ENCODE data around the gene NEK2. TPM values are rescaled to one million over a fixed set of nuclear protein-coding genes. Genes with fewer than 3 reads are reported as not detected.

NEK2 gene
- total RNA-seq, 1 donor from 2014 or later, result 0.77 TPM

DNA sequence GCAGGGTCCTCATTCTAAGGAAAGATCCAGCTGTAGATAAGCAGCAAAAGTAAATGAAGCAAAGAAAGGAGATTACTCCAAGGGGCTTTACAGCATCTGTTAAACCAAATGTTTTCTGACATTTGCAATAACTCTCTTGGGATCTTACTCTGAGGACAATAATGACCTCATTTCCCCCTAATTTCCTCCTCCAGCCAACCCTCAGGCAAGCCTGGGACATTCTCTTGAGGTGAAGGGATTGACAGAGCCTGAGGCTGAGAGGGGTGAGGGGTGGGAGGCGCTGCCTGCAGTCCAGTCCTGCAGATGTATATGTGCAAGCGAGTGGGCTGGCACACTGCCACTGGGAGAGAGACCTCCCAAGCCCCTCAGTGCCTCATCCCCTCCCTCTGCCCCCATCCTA lies 40.5 kb upstream of the NEK2 start:
- intact Hi-C loops (cut with DNase I), result no loop called here
- no peak for TF ChIP-seq CTCF (IDR thresholded peaks at IDR 0.05)
- no peaks in the 10 kb centered on the region for H3K9me3 ChIP-seq
- no peak overlapping the region for H3K27ac ChIP-seq
- H3K4me1 ChIP-seq, result no peaks in the 10 kb centered on the region
- no peak overlapping the region for H3K4me3 ChIP-seq
- H3K36me3 ChIP-seq, result no peaks in the 10 kb centered on the region
- H3K27me3 ChIP-seq (ENCODE audit: low read depth), result no peaks in the 10 kb centered on the region
- ATAC-seq (no peak), DNase-seq (no peak)

DNA sequence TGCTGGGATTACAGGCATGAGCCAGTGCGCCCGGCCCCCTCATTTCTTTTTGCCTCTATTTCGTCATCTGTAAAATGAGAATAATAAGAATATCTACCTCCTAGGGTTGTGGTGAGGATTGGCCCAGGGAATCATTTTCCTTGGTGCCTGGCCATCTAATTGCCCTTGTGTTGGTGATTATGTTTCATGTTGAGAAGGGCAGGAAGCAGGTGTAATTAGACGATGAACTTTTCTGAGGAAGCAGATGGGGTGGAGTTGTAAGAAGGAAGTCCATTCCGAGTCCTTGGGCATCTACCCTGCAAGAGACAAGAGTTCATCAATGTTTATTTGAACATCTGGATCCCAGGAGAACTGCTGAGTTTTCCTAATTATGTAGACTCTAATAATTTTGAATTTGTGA lies 38.7 kb upstream of the NEK2 start:
- Histone ChIP-seq H3K36me3 (no peaks in the 10 kb centered on the region), H3K4me3 (no peak overlapping the region), H3K9me3 (no peaks in the 10 kb centered on the region), H3K27ac (no peak overlapping the region), H3K27me3 (ENCODE audit: low read depth) (no peaks in the 10 kb centered on the region), H3K4me1 (no peaks in the 10 kb centered on the region)
- intact Hi-C loops (cut with DNase I), result no loop called here
- TF ChIP-seq CTCF (IDR thresholded peaks at IDR 0.05), result no peak
- no peak for DNase-seq
- ATAC-seq, result no peak

DNA sequence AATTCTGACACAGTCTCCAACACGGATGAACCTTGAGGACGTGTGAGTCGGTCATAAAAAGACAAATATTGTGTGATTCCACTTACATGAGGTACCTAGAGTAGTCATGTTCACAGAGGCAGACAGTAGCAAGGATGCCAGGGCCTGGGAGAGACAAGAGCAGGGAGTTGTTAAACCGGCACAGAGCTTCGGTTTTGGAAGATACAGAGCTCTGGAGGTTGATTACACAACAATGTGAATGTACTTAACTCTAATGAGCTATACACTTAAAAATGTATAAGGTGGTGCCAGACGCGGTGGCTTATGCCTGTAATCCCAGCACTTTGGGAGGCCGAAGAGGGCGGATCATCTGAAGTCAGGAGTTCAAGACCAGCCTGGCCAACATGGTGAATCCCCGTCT lies 37.8 kb upstream of the NEK2 start:
- intact Hi-C loops (cut with DNase I), result no loop called here
- ATAC-seq, result no peak
- Histone ChIP-seq H3K4me3 (no peak overlapping the region), H3K27ac (no peak overlapping the region), H3K9me3 (no peaks in the 10 kb centered on the region), H3K27me3 (ENCODE audit: low read depth) (no peaks in the 10 kb centered on the region), H3K36me3 (no peaks in the 10 kb centered on the region), H3K4me1 (no peaks in the 10 kb centered on the region)
- TF ChIP-seq CTCF (IDR thresholded peaks at IDR 0.05), result no peak
- DNase-seq, result no peak

GRCh38 chr1:211711315-211711705 lies 35.9 kb upstream of the NEK2 start:
- H3K4me1 ChIP-seq, result no peaks in the 10 kb centered on the region
- intact Hi-C loops (cut with DNase I), result no loop called here
- H3K27ac ChIP-seq, result no peak overlapping the region
- H3K27me3 ChIP-seq (ENCODE audit: low read depth), result no peaks in the 10 kb centered on the region
- no peaks in the 10 kb centered on the region for H3K9me3 ChIP-seq
- H3K4me3 ChIP-seq, result no peak overlapping the region
- no peaks in the 10 kb centered on the region for H3K36me3 ChIP-seq
- no peak for TF ChIP-seq CTCF (IDR thresholded peaks at IDR 0.05)
- ATAC-seq (no peak), DNase-seq (no peak)

DNA sequence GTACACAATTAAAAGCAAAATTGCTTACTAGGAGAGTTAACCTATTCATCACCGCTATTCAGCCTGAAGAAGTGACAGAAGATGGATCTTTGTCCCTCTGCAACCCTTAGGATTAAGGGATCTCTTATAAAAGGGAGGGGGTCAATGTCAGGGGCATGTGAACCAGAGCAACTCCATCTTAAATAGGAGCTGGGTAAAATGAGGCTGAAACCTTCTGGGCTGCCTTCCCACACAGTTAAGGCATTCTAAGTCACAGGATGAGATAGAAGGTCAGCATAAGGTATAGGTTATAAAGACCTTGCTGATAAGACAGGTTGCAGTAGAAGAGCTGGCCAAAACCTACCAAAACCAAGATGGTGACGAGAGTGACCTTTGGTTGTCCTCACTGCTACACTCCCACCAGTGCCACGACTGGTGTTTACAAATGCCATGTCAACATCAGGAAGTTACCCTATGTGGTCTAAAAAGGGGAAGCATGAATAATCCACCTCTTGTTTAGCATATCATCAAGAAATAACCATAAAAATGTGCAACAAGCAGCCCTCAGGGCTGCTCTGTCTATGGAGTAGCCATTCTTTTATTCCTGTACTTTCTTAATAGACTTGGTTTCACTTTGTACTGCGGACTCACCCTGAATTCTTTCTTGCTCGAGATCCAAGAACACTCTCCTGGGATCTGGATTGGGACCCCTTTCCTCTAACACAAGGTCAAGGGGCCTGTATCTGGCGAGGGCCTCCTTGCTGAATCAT lies 35.3 kb upstream of the NEK2 start:
- TF ChIP-seq CTCF (IDR thresholded peaks at IDR 0.05), result no peak
- no peak for ATAC-seq
- no peaks in the 10 kb centered on the region for H3K9me3 ChIP-seq
- no peak for DNase-seq
- H3K4me3 ChIP-seq, result no peak overlapping the region
- no peaks in the 10 kb centered on the region for H3K36me3 ChIP-seq
- no peaks in the 10 kb centered on the region for H3K4me1 ChIP-seq
- H3K27ac ChIP-seq, result no peak overlapping the region
- no peaks in the 10 kb centered on the region for H3K27me3 ChIP-seq (ENCODE audit: low read depth)
- intact Hi-C loops (cut with DNase I), result no loop called here
